Type B pancreatic cell (in vitro differentiated cells): Measurements from ENCODE around the gene GPM6B. TPM values are rescaled to one million over a fixed set of nuclear protein-coding genes. Genes with fewer than 3 reads are reported as not detected.

Source experiments
- DNase-seq: peaks from one replicate; pipeline ENCODE4 v3.0.0; 2021; ENCODE audit warnings: mixed read lengths; ENCODE audit not compliant: unreplicated experiment; ENCODE audit errors: extremely low spot score
- H3K27ac Mint-ChIP-seq: 2 replicates; pipeline ENCODE4 v1.8.0; 2021; ENCODE audit warnings: mild to moderate bottlenecking, mixed read lengths
- H3K27me3 Mint-ChIP-seq: 2 replicates; pipeline ENCODE4 v1.8.0; 2021; ENCODE audit warnings: mixed read lengths
- H3K36me3 Mint-ChIP-seq: 2 replicates; pipeline ENCODE4 v1.8.0; 2021; ENCODE audit warnings: mixed read lengths
- H3K4me1 Mint-ChIP-seq: one replicate; pipeline ENCODE4 v1.8.0; 2021; ENCODE audit warnings: mixed read lengths; ENCODE audit not compliant: unreplicated experiment
- H3K4me3 Mint-ChIP-seq: 2 replicates; pipeline ENCODE4 v1.8.0; 2021; ENCODE audit warnings: mild to moderate bottlenecking, mixed read lengths
- H3K9me3 Mint-ChIP-seq: 2 replicates; pipeline ENCODE4 v1.8.0; 2021; ENCODE audit warnings: mixed read lengths
- CTCF ChIP-seq: fragments of 200-600 bp; sonication (generic); conservative IDR thresholded peaks from 2 replicates; pipeline ENCODE4 v1.5.0; 2021; ENCODE audit warnings: antibody characterized with exemption, mild to moderate bottlenecking
- total RNA-seq: library from RNA; stranded (reverse); gene quantifications from 2 replicates; pipeline ENCODE4 v1.2.1, GENCODE V29; 2021; ENCODE audit warnings: low replicate concordance

The GPM6B gene
- total RNA-seq, 1 donor from 2014 or later = 17.3 TPM

GRCh38 chrX:13791145-13791544 lies 25.7 kb downstream of the GPM6B start:
- no peak for TF ChIP-seq CTCF
- no peaks in the 10 kb centered on the region for H3K4me1 Mint-ChIP-seq
- H3K27me3 Mint-ChIP-seq = peaks cover 3% of the 10 kb centered on the region
- DNase-seq = no peak
- H3K27ac Mint-ChIP-seq = no peak overlapping the region
- H3K4me3 Mint-ChIP-seq = no peak overlapping the region
- no peaks in the 10 kb centered on the region for H3K9me3 Mint-ChIP-seq
- H3K36me3 Mint-ChIP-seq = no peaks in the 10 kb centered on the region

GRCh38 chrX:13790206-13791131 lies 26.4 kb downstream of the GPM6B start:
- TF ChIP-seq CTCF = no peak
- peaks cover 6% of the 10 kb centered on the region for H3K27me3 Mint-ChIP-seq
- no peak overlapping the region for H3K27ac Mint-ChIP-seq
- H3K4me1 Mint-ChIP-seq = peaks cover 5% of the 10 kb centered on the region
- H3K9me3 Mint-ChIP-seq = no peaks in the 10 kb centered on the region
- no peak overlapping the region for H3K4me3 Mint-ChIP-seq
- no peak for DNase-seq
- no peaks in the 10 kb centered on the region for H3K36me3 Mint-ChIP-seq

- Mint-ChIP-seq H3K27ac (peak overlapping the region; percentile 43), H3K4me3 (no peak overlapping the region), H3K4me1 (peaks cover 5% of the 10 kb centered on the region), H3K27me3 (peaks cover 6% of the 10 kb centered on the region), H3K36me3 (no peaks in the 10 kb centered on the region), H3K9me3 (no peaks in the 10 kb centered on the region)
- TF ChIP-seq CTCF = no peak
- DNase-seq = no peak
Observed at GRCh38 chrX:13786048-13786447, 30.8 kb downstream of the GPM6B start.

GRCh38 chrX:13780868-13781427 lies 35.9 kb downstream of the GPM6B start:
- H3K9me3 Mint-ChIP-seq = no peaks in the 10 kb centered on the region
- no peak for DNase-seq
- H3K36me3 Mint-ChIP-seq = no peaks in the 10 kb centered on the region
- peaks cover 2% of the 10 kb centered on the region for H3K27me3 Mint-ChIP-seq
- peaks cover 3% of the 10 kb centered on the region for H3K4me1 Mint-ChIP-seq
- no peak for TF ChIP-seq CTCF
- H3K27ac Mint-ChIP-seq = no peak overlapping the region
- no peak overlapping the region for H3K4me3 Mint-ChIP-seq

GRCh38 chrX:13778916-13779315 lies 38.0 kb downstream of the GPM6B start:
- TF ChIP-seq CTCF = no peak
- H3K4me1 Mint-ChIP-seq = no peaks in the 10 kb centered on the region
- H3K9me3 Mint-ChIP-seq = no peaks in the 10 kb centered on the region
- peaks cover 6% of the 10 kb centered on the region for H3K36me3 Mint-ChIP-seq
- DNase-seq = no peak
- H3K4me3 Mint-ChIP-seq = no peak overlapping the region
- no peaks in the 10 kb centered on the region for H3K27me3 Mint-ChIP-seq
- H3K27ac Mint-ChIP-seq = no peak overlapping the region
